NCI-H2081 (cell line): ENCODE data around the gene IDE.
"Not testable (repeated sequence)": the region's sequence is repeated elsewhere in the genome, so short reads cannot be mapped to it uniquely, and the experiment has no call there.

Experiments used
- DNase-seq, 2 experiments: peaks; one replicate each; lab custom pipeline; 2025; lab: John Stamatoyannopoulos, UW

The IDE gene

GRCh38 chr10:92418891-92419290 is 155.0 kb downstream of the IDE start:
- no peak for DNase-seq

DNA sequence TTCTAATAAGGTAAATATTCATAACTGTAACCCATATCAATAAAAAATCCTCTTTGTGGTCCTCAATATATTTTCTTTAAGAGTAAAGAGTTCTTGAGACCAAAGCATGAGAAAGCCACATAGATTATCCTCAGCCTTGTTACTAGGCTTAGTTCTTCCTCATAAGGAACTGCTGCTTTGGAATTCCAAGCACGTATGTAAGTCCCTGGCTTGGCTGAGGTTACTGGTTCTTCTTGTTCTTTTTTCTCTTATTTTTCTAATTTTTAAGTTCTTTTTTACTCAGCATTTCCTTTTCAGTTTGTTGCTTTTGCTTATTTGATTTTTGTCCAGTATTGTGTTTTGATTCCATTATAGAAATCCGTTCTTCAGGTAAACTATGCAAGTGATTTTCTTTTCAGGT is 155.7 kb downstream of the IDE start:
- DNase-seq: no peak

DNA sequence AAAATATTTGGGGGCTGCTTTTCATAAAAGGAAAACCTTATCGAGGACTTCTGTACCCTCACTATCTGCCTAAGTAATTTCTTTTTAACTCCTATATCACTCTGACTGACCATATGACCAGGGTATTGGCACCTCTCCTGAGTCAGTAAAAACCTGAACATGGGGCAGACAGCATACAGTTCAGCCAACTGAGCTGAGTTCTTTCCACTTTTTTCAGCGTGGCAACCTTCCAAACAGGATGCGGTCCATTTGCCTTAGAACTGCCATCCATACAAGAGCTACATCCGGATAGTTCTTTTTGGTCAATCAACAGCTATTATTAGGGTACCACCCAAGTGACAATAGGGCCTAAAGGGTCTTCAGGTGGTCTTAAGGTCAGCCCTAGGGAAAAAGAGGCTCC is 160.4 kb downstream of the IDE start:
- no peak for DNase-seq

GRCh38 chr10:92413011-92413410 is 160.9 kb downstream of the IDE start:
- DNase-seq: no peak

- no peak for DNase-seq
Measured at GRCh38 chr10:92411406-92411805, 162.5 kb downstream of the IDE start.

DNA sequence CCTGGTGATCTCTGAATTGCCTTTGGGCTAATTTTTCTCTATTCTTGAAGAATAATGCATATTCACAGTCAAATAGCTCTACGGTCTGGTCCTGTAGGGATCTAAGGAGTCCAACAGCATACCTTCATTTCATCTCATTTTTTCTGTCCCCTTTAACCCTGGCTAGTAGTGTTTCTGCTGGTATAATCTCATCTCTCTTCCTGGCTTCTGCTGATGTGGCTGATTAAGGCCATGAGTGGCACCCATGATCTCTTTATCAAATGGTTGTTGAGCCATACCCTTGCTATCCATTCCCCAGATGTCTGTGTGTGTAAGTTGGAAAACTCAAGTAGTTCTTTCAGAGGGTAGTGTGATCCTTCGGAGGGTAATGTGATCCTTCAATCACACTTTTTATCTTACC is 163.4 kb downstream of the IDE start:
- DNase-seq: no peak

- DNase-seq: no peak
Measured at GRCh38 chr10:92408017-92408361, 165.9 kb downstream of the IDE start.

DNA sequence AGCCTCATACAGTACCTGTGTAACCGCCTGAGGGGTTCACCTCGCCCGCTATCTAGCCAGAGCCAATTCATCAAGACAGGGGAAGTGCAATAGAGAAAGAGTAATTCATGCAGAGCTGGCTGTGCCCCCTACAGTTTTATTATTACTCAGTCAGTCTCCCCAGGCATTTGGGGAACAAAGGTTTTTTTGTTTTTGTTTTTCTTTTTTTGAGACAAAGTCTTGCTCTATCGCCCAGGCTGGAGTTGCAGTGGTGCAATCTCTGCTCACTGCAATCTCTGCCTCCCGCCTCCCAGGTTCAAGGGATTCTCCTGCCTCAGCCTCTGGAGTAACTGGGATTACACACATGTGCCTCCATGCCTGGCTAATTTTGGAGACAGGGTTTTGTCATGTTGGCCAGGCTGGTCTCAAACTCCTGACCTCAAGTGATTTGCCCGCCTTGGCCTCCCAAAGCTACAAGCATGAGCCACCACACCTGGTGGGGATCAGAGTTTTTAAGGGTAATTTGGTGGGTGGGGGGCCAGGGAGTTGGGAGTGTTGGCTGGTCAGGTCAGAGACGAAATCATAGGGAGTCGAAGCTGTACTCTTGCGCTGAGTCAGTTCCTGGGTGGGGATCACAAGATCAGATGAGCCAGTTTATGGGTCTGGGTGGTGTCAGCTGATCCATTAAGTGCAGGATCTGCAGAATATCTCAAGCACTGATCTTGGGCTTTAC is 166.4 kb downstream of the IDE start:
- DNase-seq: no peak

- no peak for DNase-seq
Measured at GRCh38 chr10:92405419-92405924, 168.4 kb downstream of the IDE start.

GRCh38 chr10:92404612-92405418 is 169.1 kb downstream of the IDE start:
- DNase-seq: no peak

DNA sequence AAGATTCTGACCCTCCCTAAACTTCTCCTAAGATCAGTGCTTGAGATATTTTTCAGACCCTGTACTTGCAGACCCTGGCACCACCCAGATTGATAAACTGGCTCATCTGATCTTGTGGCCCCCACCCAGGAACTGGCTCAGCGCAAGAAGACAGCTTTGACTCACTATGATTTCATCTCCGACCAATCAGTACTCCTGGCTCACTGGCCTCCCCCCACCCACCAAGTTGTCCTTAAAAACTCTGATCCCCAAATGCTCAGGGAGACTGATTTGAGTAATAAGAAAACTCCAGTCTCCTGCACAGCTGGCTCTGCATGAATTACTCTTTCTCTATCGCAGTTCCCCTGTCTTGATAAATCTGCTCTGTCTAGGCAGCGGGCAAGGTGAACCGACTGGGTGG is 171.7 kb downstream of the IDE start:
- DNase-seq: not testable (repeated sequence)
